GM19238 (cell line): ENCODE results near the gene IL4I1.

Experiments
- DNase-seq: peaks from one replicate; pipeline ENCODE4 v3.0.0; 2011; ENCODE audit warnings: low spot score; ENCODE audit not compliant: insufficient read length

The IL4I1 gene

DNA sequence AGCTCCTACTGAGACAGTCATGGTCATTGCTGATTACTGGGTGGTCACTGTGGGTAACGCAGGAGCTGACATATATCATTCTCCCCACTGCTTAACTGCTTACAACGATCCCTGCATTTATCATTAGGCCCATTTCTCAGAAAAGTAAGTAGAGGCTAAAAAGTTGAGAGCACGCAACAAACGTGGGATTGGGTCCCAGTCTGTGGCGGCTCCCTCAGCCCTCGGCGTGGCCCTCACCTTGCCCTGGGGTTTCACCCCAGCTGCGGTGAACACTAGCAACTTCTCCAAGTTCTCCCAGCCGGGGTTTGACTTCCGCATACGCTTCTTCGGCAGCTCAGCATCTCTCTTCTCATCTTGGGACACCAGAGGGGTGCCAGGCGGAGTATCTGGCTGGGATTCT, 31.8 kb downstream of the IL4I1 start:
- DNase-seq = no peak

DNA sequence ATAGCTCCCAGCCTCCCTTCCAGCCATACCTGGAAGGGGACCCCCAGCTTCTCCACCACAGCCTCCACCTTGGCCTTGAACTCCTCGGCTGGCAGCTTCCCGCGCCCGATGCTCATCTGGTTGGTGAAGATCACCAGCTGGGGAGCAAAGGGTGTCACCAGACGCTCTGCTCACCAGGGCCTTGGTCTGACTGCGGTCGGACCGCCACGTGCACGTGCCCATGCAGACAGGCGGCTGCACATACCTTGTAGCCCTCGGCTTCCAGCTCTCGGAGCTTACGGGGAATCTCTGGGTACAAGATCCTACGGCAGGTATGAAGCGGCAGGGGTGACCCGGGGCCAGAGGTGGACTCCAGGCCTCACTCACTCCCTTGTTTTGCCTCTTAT, 32.8 kb downstream of the IL4I1 start:
- DNase-seq = no peak

DNA sequence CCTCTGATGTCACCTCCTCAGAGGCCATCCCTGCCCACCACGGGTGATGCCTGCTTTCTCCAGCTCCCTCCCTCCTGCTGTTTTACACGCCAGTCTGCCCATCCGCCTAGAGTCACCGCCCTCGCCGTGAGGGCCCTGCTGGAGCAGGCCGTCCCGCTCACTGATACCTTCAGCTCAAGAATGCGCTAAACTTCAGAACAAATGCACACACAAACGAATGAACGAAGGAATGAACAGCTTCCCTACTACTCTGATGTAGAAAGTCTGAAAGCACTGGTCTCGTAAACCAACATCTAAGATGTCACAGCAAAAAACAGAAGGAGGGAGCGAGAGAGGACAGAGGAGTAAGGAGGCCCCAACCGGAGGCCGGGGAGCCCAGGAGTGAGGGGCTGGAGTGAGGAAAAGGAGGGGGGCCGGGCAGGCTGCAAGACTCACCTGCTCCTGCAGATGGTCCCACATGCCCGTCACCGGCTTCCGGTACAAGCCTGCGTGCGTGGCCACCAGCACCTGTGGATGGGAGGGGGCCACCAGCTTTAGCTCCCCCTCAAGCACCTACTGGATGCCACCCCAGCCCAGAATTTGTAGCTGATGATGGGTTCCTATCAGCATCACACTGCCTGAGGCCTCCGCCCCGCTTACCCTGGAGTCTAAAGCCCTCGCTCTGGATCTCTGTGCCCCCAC, 33.3 kb downstream of the IL4I1 start:
- DNase-seq = no peak

DNA sequence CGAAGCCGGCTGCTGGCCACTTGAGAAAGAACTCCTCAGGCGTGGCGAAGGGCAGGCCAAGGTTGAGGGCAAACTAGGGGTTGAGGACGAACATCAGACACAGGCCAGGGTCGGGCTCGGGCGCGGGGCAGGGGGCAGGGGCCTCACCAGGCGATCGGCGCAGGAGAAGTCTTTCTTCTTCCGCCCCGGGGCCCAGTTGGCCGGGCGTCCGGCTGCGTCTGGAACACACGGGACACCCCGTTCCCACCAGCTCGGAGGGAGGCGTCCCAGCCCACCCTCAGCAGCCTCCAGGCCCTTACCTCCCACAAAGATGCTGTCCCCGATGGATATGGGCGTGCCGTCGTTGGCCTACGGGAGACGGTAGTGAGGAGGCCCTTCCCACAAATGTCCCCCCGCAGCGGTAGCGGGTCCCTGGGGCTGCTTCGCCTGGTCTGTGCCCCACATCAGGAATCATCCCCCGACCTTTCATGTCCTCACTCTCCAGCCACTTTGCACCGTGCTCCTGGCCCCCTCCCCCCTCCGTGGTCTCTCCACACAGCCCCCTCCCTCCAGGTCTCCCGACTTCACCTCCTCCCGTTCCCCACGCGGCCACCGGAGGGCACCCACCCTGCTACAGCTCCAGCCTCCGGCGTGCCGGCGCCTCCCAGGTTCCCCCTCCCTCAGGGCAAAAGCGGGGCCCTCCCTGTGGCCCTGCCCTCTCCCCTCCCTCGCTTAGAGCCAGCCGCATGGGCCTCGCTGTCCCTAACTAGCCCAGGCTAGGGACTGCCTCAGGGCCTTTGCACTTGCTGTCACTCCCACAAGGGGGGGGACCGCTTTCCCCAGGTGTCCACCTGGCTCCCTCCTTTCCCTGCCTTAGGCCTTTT, 34.1 kb downstream of the IL4I1 start:
- no peak for DNase-seq

DNA sequence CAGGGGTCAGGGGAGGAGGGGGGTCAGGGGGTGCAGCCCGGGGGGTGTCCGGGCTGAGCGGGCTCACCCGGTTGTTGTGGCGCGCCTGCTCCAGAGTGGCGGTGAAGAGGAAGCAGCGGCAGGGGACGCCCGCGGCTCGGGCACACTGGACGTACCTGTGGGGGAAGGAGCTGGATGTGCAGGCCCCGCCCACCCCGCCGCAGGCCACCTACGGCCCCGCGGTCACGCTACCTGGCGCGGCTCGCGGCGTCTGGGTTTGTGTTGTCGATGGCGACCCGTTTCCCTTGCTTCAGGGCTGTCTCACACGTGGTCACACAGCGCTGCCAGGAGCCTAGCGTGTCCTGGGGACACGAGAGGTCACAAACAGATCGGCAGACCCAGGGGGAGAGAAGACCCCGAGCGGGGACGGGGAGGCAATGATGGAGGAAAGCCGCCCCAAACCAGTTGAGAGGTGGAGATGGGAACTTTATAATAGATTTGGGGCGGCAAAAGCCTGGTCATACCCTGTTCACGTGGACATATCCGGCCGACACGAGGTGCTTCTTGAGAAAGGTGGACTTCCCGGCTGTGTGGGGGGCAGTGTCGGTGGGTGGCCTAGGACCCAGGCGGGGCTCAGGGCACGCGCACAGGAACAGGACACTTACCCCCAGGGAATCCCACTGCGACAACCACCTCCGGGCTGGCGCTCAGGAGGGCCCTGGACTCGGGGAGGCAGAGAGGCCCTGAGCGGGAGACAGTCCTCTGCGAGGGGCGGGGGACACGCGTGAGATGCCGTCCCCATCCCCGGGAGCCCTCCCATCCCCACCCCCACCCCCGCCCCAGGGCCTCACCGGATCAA, 34.9 kb downstream of the IL4I1 start:
- no peak for DNase-seq

DNA sequence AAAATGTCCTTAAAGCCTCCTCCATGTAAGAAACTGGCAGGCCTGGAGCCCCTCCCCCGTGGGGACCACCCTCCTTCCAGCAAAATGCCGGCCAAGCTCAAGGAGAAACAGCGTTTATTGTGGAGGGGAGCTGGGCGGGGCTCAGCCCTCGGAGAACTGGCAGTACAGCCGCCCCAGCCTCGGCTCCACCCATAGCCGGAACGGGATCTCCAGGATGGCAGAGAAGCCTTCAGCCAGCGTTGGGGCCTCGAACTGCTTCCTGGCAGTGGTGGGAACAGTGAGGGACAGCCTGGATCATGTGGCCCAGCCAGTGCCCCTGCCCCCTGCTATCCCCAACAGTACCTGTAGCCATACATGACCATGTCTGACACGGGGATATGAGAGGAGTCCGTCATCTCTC, 35.6 kb downstream of the IL4I1 start:
- no peak for DNase-seq

DNA sequence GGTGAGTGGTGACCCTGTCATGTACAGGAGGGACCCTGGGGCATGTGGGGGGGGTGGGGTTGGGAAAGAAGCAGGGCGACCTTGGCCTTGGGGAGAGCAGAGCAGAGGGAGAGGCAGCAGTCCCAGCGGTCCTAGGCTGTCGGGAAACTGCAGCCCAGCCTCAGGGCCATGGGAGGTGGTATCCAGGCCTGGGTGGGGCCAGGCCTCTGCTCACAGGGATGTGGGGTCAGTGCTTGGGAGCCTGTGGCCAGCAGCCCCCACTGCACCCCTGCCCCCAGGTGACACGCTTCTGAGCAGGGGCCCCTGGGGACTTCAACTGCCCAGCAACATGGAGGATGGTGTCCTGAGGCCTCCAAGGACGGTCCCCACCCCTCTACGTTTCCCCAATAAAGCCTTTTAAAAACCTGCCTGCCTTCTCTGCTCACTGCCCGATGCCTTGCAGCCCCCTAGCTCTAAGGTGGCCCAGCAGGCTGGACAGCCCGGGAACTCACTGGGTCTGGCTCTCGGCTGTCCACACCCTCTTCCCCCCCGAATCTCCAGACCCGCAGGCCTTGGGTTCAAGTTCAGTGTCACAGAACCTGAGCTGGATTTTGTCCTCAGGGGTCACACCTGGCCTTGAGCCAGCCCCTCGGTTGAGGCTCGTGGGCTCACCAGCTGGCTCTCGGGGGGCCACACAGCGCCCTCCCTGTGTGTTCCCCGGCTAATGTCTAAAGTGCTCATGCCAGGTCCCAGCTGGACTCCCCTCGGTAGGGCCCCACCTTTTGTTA, 36.2 kb downstream of the IL4I1 start:
- no peak for DNase-seq

DNA sequence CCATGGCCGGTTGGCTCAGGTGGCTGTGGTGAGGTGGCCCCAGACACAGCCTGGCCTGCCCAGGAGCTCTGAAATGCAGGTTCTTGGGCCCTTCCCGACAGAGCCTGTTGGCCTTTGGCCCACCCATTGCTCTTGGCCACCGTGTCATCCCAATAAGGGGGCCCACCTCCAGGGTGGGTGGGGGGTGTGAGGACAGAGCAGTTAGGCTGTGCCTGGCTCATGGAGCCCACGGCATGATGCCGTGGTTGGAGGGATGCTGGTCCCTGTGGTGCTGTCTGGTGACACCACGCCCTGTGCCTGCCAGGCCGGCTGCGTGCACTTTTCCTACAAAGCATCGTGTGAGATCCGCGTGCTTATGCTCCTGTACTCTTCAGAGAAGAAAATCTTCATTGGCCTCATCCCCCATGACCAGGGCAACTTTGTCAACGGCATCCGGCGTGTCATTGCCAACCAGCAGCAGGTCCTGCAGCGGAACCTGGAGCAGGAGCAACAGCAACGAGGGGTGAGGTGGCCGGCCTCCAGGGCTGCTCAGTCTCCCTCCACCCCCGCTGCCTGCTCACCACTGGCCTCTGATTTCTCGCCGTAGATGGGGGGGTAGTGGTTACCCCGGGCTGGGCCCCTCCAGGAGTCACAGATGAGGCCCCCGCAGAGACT, 36.9 kb downstream of the IL4I1 start:
- no peak for DNase-seq

DNA sequence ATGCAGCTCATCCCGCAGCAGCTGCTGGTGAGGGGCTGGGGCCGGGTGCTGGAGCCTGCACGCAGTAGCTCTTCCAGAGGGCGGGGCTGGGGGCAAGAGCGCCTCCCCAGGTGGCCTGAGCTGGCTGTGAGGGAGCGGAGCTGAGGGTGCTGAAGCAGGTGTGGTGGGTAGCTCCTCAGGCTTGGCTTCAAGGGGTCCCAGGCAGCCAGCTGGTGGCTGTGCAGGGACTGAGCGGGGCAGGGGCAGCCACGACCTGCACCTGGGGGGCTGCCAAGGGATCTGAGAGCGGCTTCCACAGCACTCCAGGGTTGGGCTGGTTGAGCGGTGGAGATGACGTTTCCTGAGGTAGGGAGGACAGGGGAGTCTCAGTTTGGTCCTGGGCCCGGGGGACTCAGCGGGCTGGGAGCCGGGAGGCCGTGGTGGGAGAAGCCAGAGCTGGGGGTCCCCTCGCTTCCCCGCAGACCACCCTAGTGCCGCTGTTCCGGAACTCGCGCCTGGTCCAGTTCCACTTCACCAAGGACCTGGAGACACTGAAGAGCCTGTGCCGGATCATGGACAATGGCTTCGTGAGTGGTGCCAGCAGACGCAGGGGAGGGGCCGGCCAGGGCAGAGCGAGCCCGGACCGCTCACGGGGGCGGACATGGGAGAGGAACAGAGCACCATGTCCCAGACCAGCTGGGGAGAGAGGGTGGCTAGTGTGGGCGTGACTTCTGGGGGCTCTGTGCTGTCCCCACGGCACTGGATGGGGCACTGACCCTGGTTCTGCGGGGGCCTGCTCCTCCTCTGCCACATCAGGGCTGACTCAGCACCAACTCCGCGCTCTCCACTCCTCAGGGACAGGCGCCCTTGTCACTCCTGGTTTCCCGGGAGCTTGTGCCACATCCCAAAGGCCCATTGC, 38.4 kb downstream of the IL4I1 start:
- DNase-seq = no peak

DNA sequence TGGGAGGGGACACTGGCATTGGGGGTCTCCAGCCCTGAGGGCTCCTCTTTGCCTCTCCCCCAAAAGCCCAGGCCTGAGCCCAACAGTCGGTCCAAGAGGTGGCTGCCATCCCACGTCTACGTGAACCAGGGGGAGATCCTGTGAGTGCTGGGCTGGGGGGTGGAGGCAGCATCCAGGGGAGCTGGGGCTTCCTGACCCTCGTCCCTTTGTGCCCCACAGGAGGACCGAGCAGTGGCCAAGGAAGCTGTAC, 38.9 kb downstream of the IL4I1 start:
- no peak for DNase-seq

DNA sequence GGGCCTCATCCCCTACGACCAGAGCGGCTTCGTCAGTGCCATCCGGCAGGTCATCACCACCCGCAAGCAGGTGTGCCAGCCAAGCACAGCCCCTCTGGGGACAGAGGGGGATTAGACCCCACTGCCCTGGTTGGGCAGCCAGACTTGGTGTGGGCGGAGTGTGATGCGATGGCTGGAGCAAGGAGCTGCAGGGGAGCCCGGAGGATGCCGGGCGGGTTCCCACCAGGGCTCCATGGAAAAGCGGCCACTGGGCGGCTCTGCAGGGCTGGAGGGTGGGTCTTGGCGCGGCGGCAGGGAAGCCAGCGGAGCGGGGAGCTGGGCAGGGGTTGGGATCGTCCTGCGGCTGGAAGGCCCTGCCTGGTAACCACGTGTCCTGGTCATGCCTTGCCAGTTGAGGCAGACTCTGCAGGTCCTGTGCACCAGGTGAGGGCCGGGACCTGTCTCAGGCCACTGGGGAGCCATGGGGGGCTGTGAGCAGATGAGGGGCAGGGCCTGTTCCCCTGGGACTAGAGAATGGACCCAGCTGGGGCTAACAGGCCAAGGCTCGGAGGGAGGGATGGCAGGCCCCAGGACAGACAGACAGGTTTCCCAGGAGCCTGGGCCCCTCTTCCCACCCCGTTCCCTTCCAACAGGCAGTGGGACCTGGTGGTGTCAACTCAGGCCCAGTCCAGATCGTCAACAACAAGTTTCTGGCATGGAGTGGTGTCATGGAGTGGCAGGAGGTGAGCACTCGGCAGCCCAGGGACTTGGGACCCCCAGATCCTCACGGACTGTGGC, 39.4 kb downstream of the IL4I1 start:
- DNase-seq = no peak

DNA sequence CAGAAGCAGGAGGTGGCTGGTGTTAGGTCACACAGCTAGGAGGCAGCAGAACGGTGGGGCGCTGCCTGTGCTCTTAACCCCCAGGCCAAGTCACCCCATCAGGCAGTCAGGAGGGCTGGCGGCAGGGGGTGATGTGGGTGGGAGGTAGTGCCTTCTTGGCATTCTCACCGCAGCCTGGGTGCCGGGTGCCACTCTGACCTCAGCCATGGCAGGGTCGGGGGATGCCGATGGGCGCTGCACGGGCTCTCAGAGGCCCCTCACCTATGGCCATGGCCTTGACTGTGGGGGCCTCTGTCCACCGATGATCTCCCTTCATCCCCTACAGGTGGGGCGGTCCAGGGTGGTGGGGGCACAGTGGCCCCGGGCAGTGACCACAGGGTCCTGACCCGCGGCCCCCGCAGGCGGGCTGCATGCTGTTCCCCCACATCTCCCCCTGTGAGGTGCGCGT, 40.1 kb downstream of the IL4I1 start:
- no peak for DNase-seq

DNA sequence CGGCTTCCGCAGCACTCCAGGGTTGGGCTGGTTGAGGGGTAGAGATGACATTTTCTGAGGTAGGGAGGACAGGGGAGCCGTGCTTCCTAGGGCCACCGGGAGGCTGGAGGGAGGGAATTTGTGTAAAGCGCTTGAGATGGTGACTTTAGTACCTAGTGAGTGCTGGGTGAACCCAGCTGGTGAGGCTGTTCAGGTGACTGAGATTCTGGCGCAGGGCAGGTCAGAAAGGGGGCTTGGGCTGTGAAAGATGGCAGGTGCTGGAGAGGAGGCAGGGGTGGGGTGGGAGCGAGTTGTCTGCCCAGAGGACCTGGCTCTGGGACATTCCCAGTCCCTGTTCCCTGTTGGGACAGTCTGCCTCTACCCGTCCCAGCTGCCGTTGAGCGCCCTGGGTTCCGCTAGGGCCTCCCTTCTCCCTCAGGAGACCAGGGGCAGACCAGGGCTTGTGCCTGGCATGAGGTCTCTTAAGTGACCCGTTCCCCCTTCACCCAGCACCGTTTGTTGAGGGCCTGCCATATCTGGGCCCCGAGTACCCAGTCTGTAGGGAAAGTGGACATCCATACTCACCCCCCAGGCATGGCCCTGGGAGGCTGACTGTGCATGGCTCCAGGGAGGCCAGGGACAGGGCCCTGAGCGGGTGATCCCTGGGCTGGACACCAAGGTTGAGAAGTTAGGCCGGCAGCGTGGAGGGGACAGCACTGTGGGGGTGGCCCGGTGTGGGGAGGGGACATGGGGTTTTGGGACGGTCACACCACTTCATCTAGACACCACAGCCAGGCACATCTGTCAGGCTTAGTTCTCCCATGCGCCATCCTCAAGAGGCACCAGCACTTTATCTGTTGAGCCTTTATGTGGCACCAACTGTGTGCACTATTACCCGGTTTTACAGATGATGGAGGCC, 40.8 kb downstream of the IL4I1 start:
- no peak for DNase-seq

DNA sequence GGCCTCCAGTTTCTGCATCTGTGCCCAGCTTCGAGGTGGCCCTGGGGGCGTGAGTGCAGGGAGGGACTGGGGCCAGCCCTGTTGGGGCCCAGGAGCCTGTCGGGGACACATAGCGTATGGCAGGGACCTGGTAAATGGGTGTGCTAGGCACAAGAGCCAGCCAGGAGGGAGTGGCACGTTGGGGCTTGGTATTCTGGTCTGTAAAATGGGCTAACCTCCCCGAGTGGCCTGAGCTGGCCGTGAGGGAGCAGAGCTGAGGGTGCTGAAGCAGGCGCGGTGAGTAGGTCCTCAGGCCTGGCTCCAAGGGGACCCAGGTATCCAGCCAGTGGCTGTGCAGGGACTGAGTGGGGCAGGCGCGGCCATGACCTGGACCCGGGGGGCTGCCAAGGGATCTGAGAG, 41.4 kb downstream of the IL4I1 start:
- DNase-seq = no peak

DNA sequence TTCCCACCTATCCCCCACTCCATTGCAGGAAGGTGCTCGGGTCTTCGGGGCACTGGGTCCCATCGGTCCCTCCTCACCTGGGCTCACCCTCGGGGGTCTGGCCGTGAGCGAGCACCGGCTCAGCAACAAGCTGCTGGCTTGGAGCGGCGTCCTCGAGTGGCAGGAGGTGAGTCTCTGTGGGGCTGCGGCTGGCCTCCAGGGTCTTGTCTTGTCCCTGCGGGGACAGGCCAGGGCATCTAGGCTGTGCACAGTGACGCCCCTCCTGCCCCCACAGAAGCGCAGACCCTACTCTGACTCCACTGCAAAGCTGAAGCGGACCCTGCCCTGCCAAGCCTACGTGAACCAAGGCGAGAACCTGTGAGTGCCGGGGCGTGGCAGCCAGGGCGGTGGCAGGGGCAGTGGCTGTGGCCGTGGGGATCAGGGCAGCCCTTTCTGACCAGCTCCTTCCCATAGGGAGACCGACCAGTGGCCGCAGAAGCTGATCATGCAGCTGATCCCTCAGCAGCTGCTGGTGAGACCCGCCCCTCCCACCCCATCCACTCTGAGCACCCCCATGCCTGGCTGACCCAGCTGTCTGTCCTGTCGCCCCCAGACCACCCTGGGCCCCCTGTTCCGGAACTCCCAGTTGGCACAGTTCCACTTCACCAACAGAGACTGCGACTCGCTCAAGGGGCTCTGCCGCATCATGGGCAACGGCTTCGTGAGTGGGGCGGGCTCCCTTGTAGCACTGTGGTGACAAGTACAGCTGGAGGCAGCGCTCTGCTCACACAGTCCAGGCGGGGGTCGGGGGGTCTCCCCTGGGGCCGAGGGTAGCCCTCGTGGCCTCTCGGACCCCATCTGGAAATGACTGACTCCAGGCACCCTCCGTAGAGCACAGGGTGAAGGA, 42.1 kb downstream of the IL4I1 start:
- DNase-seq = no peak

DNA sequence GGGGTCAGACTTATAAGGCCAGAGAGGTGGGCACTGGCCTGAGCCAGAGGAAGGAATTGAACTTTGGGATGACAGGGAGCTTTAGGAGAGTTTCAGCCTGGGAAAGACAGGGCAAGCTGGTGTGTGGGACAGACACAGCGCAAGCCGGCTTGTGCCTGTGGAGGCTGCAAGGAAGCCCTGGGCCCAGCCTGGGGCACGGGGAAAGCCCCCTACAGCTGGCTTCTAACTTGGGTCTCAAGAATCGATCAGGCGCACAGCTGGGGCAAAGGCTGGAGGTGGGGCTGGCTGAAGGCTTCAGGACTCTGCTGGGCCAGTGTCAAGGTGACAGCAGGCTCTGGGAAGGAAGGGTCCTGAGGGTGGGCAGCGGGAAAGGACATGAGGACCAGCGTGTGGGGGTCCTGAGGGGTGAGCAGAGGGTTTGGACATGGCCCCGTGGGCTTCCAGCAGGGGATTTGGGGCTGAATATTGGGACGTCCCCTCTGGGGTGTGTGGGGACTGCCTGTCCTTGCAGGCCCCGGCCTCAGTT, 42.8 kb downstream of the IL4I1 start:
- no peak for DNase-seq

DNA sequence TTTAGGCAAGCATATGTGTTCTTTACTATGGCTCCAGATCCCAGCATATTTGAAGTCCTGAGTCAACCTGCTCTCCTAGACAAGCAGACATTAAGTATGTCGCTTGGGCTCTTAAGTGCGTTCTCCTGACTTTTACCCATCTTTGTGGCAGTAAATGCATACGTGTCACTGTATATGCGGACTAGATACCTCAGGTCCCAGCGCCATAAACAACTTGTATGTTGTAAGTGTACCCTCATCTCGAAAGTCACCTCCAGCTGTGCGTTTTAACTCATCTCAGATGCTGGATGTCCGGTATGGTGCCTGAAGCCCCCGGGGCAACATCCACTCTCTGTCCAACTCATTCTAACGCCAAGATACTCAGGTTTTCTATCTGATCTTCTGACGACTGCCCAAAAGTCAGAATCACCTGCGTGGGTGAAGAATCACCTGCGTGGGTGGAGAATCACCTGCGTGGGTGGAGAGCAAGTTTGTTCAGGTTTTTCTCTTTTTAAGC, 44.0 kb downstream of the IL4I1 start:
- no peak for DNase-seq
